Transverse colon (tissue), 3 donors: Measurements from ENCODE around the gene ZNF608.

Experiments
- CTCF ChIP-seq, 5 experiments: fragments of 200-600 bp in 3 of 5; fragments of 450-650 bp in 2 of 5; sonication (generic) in 3 of 5; IDR thresholded peaks; 1 replicate in 2 of 5; 2 replicates in 3 of 5; pipeline ENCODE4 v1.5.1; 2016 to 2017; ENCODE audit warnings: antibody characterized with exemption in 5 of 5, inconsistent platforms in 3 of 5, mild to moderate bottlenecking in 2 of 5, moderate library complexity in 1 of 5
- EP300 ChIP-seq: sonication (generic); formaldehyde crosslinking; IDR thresholded peaks from one replicate; pipeline ENCODE4 v1.6.1; 2017; ENCODE audit warnings: antibody characterized with exemption, low read depth

- TF ChIP-seq CTCF (IDR thresholded peaks at IDR 0.05) = no peak
- no peak for TF ChIP-seq EP300
Measured at GRCh38 chr5:124705577-124705976, 40.9 kb downstream of the ZNF608 start.
